HL-60 (cell line): ENCODE results near the gene RNF169.

Experiments used
- DNase-seq, 2 experiments: peaks; one replicate each; pipeline ENCODE4 v3.0.0-alpha.2; 2010 to 2020; ENCODE audit warnings: low read depth in 1 of 2, low spot score in 1 of 2
- H3K27ac ChIP-seq: fragments of 250-450 bp; sonication (Bioruptor Pico); replicated peaks from 2 replicates; pipeline ENCODE4 v1.5.1; 2020; ENCODE audit warnings: mild to moderate bottlenecking, moderate library complexity
- H3K27me3 ChIP-seq: fragments of 250-450 bp; sonication (Bioruptor Pico); 2 replicates; pipeline ENCODE4 v1.5.1; 2021; ENCODE audit warnings: mild to moderate bottlenecking, moderate library complexity; ENCODE audit not compliant: insufficient read depth, poor library complexity, severe bottlenecking
- H3K4me3 ChIP-seq: replicated peaks from 2 replicates; pipeline ENCODE4 v1.5.1; 2011; ENCODE audit warnings: mild to moderate bottlenecking, control low read depth, low read length; ENCODE audit not compliant: insufficient read depth
- CTCF ChIP-seq: IDR thresholded peaks from one replicate; pipeline ENCODE4 v1.5.1; 2011; ENCODE audit warnings: low read length, control low read depth, inconsistent platforms; ENCODE audit not compliant: insufficient read depth
- GABPA ChIP-seq: IDR thresholded peaks from 2 replicates; pipeline ENCODE4 v1.6.1; 2012; ENCODE audit warnings: low read depth
- POLR2AphosphoS5 ChIP-seq: IDR thresholded peaks from 2 replicates; pipeline ENCODE4 v1.6.1; 2012; ENCODE audit warnings: low read depth
- SPI1 ChIP-seq: IDR thresholded peaks from 2 replicates; pipeline ENCODE4 v1.6.1; 2012; ENCODE audit warnings: low read depth, mild to moderate bottlenecking, borderline replicate concordance
- TF ChIP-seq, protein P1 (sequence below): IDR thresholded peaks from 2 replicates; pipeline ENCODE4 v1.6.1; 2012; ENCODE audit warnings: low read depth; ENCODE audit not compliant: insufficient replicate concordance

Gene RNF169

DNA sequence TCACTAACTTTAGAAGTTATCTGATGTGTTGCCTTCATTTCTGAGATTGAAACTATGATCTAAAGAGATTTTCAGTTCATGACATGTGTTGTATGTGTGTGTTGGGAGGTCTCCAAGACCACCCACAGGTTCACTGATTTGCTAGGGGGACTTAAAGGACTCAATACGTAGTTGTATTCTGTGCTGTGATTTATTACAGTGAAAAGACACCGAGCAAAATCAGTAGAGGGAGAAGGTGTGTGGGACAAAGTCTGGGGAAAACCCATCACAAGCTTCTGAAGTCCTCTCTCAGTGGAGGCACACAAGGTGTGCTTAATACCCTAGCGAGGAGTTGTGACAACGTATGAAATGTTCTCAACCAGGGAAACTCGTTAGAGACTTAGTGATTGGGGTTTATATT, 35.6 kb downstream of the RNF169 start:
- no peak for DNase-seq
- TF ChIP-seq POLR2AphosphoS5 (no peak), CTCF (no peak), SPI1 (no peak), GABPA (no peak)
- TF ChIP-seq, protein P1, sequence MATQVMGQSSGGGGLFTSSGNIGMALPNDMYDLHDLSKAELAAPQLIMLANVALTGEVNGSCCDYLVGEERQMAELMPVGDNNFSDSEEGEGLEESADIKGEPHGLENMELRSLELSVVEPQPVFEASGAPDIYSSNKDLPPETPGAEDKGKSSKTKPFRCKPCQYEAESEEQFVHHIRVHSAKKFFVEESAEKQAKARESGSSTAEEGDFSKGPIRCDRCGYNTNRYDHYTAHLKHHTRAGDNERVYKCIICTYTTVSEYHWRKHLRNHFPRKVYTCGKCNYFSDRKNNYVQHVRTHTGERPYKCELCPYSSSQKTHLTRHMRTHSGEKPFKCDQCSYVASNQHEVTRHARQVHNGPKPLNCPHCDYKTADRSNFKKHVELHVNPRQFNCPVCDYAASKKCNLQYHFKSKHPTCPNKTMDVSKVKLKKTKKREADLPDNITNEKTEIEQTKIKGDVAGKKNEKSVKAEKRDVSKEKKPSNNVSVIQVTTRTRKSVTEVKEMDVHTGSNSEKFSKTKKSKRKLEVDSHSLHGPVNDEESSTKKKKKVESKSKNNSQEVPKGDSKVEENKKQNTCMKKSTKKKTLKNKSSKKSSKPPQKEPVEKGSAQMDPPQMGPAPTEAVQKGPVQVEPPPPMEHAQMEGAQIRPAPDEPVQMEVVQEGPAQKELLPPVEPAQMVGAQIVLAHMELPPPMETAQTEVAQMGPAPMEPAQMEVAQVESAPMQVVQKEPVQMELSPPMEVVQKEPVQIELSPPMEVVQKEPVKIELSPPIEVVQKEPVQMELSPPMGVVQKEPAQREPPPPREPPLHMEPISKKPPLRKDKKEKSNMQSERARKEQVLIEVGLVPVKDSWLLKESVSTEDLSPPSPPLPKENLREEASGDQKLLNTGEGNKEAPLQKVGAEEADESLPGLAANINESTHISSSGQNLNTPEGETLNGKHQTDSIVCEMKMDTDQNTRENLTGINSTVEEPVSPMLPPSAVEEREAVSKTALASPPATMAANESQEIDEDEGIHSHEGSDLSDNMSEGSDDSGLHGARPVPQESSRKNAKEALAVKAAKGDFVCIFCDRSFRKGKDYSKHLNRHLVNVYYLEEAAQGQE, result no peak
- Histone ChIP-seq H3K4me3 (no peak overlapping the region), H3K27ac (no peak overlapping the region), H3K27me3 (no peaks in the 10 kb centered on the region)

DNA sequence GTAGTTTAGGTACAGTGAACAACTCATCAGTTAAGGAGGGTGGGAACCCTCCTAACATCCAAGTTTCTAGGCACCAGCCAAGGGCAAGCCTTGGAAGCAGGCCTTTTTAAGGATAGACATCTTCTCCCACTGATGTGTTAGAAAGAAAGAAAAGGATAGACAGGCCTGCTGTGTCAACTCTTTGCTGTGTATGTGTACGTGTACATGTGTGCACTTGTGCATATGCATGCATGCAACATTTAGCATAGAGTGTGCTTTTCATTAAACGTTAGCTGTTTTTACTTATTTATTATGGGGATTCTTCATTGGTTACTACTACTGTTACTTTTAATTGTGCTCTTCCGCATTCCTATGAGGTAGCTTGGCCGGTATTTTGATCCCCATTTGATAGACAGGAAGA, 36.1 kb downstream of the RNF169 start:
- no peak overlapping the region for H3K27ac ChIP-seq
- H3K4me3 ChIP-seq, result no peak overlapping the region
- no peaks in the 10 kb centered on the region for H3K27me3 ChIP-seq
- no peak for TF ChIP-seq CTCF
- TF ChIP-seq, protein P1, result no peak
- no peak for TF ChIP-seq SPI1
- TF ChIP-seq GABPA, result no peak
- TF ChIP-seq POLR2AphosphoS5, result no peak
- no peak for DNase-seq

GRCh38 chr11:74786574-74786973, 37.9 kb downstream of the RNF169 start:
- Histone ChIP-seq H3K27me3 (no peaks in the 10 kb centered on the region), H3K4me3 (no peak overlapping the region), H3K27ac (no peak overlapping the region)
- no peak for TF ChIP-seq POLR2AphosphoS5
- TF ChIP-seq CTCF, result no peak
- TF ChIP-seq, protein P1, result no peak
- TF ChIP-seq GABPA, result no peak
- DNase-seq, result no peak
